GM13976 (cell line): ENCODE results near the gene GPR139.

Source experiments
- DNase-seq: peaks from one replicate; pipeline ENCODE4 v3.0.0; 2012; ENCODE audit warnings: low spot score
- CTCF ChIP-seq: IDR thresholded peaks from 2 replicates; pipeline ENCODE4 v1.5.1; 2012; ENCODE audit warnings: borderline replicate concordance, mild to moderate bottlenecking; ENCODE audit not compliant: insufficient read depth; ENCODE audit errors: extremely low read depth, missing control alignments, control extremely low read depth
- in situ Hi-C: fragments of 300-500 bp; cut with MboI; formaldehyde crosslinking; loops from one replicate; pipeline ENCODE4 v1.12.0; 2022; ENCODE audit warnings: low sequenced_read_pairs, mixed read lengths, inconsistent platforms; ENCODE audit not compliant: unreplicated experiment

The GPR139 gene

GRCh38 chr16:20079106-20079505, 5.4 kb upstream of the GPR139 start:
- no peak for TF ChIP-seq CTCF
- in situ Hi-C loops: no loop called here
- DNase-seq: no peak

DNA sequence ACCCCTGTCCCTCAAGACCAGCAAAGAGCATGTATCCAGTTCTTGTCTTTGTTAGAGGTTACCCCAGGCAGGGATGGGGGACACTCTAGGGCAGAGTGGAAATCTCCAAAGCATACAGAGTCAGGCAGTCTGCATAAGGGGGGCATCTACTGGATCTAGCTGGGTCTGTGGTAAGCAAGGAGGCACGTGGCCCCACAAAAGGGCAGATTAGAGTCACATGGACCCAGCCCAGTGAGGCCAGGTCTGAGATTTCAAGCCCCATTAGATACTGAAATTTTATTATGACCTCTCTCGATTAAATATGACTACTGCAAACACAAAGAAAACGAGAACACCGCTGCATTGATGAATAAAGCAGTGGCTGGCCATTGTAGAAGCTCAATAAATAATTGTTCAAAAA, 1.6 kb upstream of the GPR139 start:
- no peak for TF ChIP-seq CTCF
- no peak for DNase-seq
- in situ Hi-C loops: no loop called here

DNA sequence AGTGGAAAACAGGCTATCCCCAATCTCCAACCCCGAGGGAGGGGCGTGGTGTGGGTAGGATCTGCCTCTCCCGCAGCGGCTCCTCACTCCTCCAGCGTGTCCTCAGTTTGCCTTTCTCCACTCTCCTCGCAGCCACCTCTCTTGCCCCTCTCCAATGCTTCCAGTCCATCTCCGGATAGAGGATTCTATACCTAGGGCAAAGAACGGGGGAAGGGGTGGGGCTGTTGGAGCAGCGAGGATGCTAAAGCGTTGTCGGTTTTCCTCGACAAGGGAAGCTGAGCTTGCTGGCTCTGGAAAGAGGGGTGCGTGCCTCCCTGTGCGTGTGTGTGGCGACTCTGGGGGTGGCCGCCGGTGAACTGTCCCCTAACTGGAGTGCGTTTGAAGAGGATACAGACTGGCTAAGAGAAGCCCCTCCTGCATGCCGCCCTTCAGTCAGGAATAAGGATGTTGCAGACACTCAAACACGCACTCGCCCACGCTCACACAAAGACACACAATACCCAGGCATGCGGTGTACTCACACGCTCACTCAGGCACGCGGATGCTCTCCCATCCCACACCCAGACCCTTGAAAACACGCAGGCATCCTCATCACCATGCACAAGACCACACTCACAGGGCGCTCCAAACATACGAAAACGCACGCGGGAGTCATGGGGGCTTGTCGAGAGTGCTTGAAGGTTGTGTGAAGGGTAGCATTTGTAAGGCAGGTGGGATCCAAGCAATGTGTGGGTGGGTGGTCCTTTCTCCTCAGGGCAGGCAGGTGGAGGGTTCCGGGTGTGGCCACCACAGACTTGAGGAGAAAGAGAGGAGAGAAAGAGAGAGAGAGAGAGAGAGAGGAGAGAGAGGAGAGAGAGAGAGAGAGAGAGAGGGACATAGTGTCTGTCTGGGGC, 655 bp upstream of the GPR139 start:
- no peak for TF ChIP-seq CTCF
- DNase-seq: no peak
- in situ Hi-C loops: no loop called here

- in situ Hi-C loops: no loop called here
- TF ChIP-seq CTCF: no peak
- DNase-seq: no peak
Measured at GRCh38 chr16:20072874-20073202, 852 bp downstream of the GPR139 start.

DNA sequence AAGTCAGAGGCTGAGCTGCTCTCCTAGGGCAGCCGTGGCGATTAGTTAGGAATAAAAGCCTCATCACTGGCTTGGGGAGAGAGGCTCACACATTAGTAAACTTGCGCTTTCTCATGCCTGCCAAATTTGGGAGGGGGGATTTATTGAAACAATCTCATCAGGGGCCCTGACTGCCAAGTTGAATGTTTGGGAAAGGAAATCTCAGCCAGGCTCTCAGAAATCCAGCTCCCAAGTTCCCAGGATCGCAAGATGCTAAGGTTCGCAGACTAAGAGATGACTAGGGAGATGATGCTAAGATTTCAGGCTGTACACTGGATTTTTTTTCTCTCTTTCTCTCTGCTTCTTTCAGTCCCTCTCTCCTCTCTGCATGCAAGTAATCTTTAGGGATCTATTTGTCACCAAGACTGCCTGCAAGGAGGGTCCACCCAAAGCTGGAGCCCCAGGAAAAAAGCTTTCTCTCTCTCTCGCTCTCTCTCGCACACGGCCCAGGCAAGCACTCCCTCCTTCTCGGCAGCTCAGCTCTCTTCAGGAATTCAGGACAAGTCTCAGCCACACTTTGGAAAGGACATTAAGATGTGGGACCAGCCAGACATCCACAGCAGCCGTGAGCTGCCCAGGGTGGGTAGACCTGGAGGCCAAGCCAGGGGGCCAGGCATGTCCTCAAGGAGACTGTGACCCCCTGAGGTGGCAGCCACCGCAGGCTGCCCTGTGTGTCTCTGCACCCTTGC, 1.4 kb downstream of the GPR139 start:
- in situ Hi-C loops: no loop called here
- no peak for TF ChIP-seq CTCF
- DNase-seq: no peak

- in situ Hi-C loops: no loop called here
- no peak for TF ChIP-seq CTCF
- no peak for DNase-seq
Measured at GRCh38 chr16:20064931-20065330, 8.8 kb downstream of the GPR139 start.
